RWPE2 (cell line): ENCODE data around the gene PTPN14.

ENCODE experiments used
- ATAC-seq: fragments of 200-7000 bp; cut with Tn5 transposase; 3 replicates; pipeline ENCODE4 v1.9.1; 2021; ENCODE audit warnings: low read depth
- DNase-seq: peaks from one replicate; pipeline ENCODE4 v3.0.0-alpha.2; 2020; ENCODE audit warnings: low spot score
- H3K27ac ChIP-seq: fragments of 450-650 bp; 2 replicates; pipeline ENCODE4 v1.5.1; 2017; ENCODE audit warnings: mild to moderate bottlenecking; ENCODE audit not compliant: poor library complexity, severe bottlenecking
- H3K27me3 ChIP-seq: fragments of 250-450 bp; sonication (Bioruptor Pico); 2 replicates; pipeline ENCODE4 v1.5.1; 2021; ENCODE audit warnings: mild to moderate bottlenecking, moderate library complexity; ENCODE audit not compliant: insufficient read depth, poor library complexity, severe bottlenecking
- H3K36me3 ChIP-seq: fragments of 250-450 bp; sonication (Bioruptor Pico); 2 replicates; pipeline ENCODE4 v1.5.1; 2020; ENCODE audit warnings: low read depth, mild to moderate bottlenecking, moderate library complexity
- H3K4me1 ChIP-seq: fragments of 250-450 bp; sonication (Bioruptor Pico); 2 replicates; pipeline ENCODE4 v1.5.1; 2021; ENCODE audit warnings: mild to moderate bottlenecking, moderate library complexity; ENCODE audit not compliant: insufficient read depth, poor library complexity, severe bottlenecking
- H3K4me3 ChIP-seq: fragments of 250-450 bp; sonication (Bioruptor Pico); 2 replicates; pipeline ENCODE4 v1.5.1; 2021; ENCODE audit warnings: mild to moderate bottlenecking, moderate library complexity; ENCODE audit not compliant: severe bottlenecking
- H3K9me3 ChIP-seq: fragments of 250-450 bp; sonication (Bioruptor Pico); 2 replicates; pipeline ENCODE4 v1.5.1; 2021; ENCODE audit warnings: mild to moderate bottlenecking, moderate library complexity; ENCODE audit not compliant: severe bottlenecking
- TF ChIP-seq, protein P1 (sequence below): fragments of 450-650 bp; IDR thresholded peaks from one replicate; pipeline ENCODE4 v1.5.1; 2017; ENCODE audit warnings: mild to moderate bottlenecking, moderate library complexity; ENCODE audit not compliant: poor library complexity, severe bottlenecking

The PTPN14 gene

DNA sequence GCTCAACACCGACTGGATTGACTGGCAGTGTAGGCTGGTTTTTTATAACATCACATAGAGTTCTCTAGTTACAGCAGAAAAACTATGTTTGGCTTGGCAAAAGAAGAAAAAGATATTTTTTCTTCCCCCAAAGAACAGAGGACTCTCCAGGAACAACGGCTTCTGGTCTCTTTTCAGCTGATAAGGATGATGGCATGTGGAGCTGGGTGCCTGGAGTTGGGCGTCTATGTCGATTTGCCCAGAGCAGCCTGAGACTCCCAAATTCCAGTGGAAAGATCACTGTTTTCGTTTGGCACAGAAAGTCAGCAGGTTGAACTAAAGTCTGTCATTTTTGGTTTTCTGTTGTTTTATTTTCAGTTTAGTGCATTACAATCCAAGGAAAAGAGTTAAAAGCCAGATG, 179.3 kb downstream of the PTPN14 start:
- Histone ChIP-seq H3K9me3 (no peaks in the 10 kb centered on the region), H3K4me1 (no peaks in the 10 kb centered on the region), H3K27ac (no peak overlapping the region), H3K27me3 (no peaks in the 10 kb centered on the region), H3K36me3 (peaks cover 58% of the 10 kb centered on the region), H3K4me3 (no peak overlapping the region)
- no peak for DNase-seq
- TF ChIP-seq, protein P1, sequence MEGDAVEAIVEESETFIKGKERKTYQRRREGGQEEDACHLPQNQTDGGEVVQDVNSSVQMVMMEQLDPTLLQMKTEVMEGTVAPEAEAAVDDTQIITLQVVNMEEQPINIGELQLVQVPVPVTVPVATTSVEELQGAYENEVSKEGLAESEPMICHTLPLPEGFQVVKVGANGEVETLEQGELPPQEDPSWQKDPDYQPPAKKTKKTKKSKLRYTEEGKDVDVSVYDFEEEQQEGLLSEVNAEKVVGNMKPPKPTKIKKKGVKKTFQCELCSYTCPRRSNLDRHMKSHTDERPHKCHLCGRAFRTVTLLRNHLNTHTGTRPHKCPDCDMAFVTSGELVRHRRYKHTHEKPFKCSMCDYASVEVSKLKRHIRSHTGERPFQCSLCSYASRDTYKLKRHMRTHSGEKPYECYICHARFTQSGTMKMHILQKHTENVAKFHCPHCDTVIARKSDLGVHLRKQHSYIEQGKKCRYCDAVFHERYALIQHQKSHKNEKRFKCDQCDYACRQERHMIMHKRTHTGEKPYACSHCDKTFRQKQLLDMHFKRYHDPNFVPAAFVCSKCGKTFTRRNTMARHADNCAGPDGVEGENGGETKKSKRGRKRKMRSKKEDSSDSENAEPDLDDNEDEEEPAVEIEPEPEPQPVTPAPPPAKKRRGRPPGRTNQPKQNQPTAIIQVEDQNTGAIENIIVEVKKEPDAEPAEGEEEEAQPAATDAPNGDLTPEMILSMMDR = no peak
- ATAC-seq = no peak

DNA sequence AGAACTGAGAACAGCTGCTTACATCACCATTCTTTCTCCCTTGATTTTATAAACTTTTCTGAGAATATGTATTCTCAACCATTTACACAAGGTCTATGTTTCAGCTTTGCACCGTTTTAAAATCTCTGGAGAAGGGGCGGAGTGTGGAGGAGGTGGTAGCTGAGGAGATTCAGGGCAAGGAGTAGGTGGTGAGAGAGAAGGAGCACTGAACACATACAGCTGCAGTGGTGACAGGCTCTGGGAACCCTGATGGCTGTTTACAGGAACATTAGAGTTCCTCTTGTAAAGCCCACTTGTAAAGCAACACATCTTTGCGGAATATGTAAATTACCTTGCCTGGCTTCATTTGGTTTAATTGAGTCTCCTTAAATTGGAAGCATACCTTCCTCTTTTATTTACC, 180.8 kb downstream of the PTPN14 start:
- Histone ChIP-seq H3K27ac (no peak overlapping the region), H3K36me3 (peaks cover 49% of the 10 kb centered on the region), H3K4me3 (no peak overlapping the region), H3K9me3 (no peaks in the 10 kb centered on the region), H3K4me1 (no peaks in the 10 kb centered on the region), H3K27me3 (no peaks in the 10 kb centered on the region)
- ATAC-seq (no peak), DNase-seq (no peak)
- TF ChIP-seq, protein P1 = no peak

DNA sequence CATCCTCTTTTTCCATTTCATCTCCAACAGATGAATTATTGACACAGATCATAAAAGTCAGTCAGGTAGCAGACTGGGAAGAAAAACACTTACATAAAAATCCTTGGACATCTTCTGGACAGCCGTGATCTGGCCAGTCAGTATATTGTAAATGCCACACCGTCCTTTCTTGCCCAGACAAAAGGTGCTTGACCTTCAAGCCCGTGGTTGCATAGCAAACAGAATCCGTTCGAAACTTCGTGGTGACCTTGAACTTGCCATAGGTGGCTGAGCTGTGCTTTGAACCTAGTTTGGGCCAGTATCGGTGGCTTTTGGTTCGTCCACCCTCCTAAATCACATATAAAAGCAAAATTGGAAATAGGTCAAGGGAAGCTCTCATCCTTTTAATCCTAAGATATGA, 182.0 kb downstream of the PTPN14 start:
- no peak overlapping the region for H3K4me3 ChIP-seq
- H3K36me3 ChIP-seq = peaks cover 37% of the 10 kb centered on the region
- H3K4me1 ChIP-seq = no peaks in the 10 kb centered on the region
- H3K27me3 ChIP-seq = no peaks in the 10 kb centered on the region
- H3K27ac ChIP-seq = no peak overlapping the region
- DNase-seq (no peak), ATAC-seq (no peak)
- TF ChIP-seq, protein P1 = no peak
- H3K9me3 ChIP-seq = no peaks in the 10 kb centered on the region

DNA sequence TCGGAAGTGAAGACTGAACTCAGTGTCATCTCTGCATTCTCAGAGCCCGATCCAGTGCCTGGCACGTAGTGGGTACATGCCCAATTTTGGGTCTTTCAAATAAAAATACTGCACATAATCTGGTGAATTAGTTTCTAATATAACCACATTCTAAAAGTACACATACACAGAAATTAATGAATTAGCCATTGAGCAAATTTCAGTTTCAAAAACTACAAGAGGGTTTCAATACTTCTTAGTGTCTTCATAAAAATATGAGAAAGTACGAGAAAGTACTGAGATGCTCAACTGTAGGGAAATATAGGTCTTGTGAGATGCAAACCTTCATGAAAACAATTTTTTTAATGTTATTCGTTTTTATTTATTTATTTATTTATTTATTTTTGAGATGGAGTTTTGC, 183.6 kb downstream of the PTPN14 start:
- DNase-seq (no peak), ATAC-seq (no peak)
- H3K9me3 ChIP-seq = no peaks in the 10 kb centered on the region

DNA sequence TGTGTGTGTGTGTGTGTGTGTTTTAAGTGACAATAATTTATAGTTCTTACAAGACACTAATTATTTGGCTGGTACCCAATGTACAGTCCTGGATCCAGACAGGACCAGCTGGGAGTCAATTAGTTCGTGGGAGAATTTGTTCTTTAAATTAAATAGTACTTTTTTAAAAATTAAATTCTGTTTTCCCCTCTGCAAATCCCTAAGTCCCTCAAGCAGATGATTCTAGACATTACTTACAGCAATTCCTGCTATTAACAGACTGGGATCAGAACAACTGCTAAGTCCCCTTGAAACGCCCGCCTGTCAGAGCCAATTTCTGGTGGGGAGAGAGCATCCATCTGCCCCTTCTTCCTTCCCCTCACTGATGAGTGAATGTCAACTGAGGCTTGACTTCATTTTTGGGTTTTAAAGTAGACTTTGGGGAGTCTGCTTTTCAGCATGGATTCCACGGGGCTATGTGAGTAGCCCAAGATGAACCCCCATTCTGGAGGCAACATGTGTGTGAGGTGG, 186.6 kb downstream of the PTPN14 start:
- TF ChIP-seq, protein P1 = no peak
- no peaks in the 10 kb centered on the region for H3K4me1 ChIP-seq
- H3K9me3 ChIP-seq = no peaks in the 10 kb centered on the region
- H3K4me3 ChIP-seq = no peak overlapping the region
- peaks cover 36% of the 10 kb centered on the region for H3K36me3 ChIP-seq
- no peak overlapping the region for H3K27ac ChIP-seq
- H3K27me3 ChIP-seq = no peaks in the 10 kb centered on the region
- ATAC-seq (no peak), DNase-seq (no peak)

More for the DNA sequence above, 183.6 kb downstream of the PTPN14 start:
- no peak overlapping the region for H3K27ac ChIP-seq
- TF ChIP-seq, protein P1 = no peak
- H3K36me3 ChIP-seq = peaks cover 38% of the 10 kb centered on the region
- no peak overlapping the region for H3K4me3 ChIP-seq
- no peaks in the 10 kb centered on the region for H3K27me3 ChIP-seq
- no peaks in the 10 kb centered on the region for H3K4me1 ChIP-seq
